Islet of Langerhans (tissue), 1 donor: ENCODE results near the gene TAS2R16.
"Not testable (repeated sequence)": the region's sequence is repeated elsewhere in the genome, so short reads cannot be mapped to it uniquely, and the experiment has no call there.

ENCODE experiments used
- FAIRE-seq: peaks from one replicate; lab custom pipeline; 2011; peaks lifted over from hg19 to GRCh38; lab: Jason Lieb, UNC

The TAS2R16 gene

DNA sequence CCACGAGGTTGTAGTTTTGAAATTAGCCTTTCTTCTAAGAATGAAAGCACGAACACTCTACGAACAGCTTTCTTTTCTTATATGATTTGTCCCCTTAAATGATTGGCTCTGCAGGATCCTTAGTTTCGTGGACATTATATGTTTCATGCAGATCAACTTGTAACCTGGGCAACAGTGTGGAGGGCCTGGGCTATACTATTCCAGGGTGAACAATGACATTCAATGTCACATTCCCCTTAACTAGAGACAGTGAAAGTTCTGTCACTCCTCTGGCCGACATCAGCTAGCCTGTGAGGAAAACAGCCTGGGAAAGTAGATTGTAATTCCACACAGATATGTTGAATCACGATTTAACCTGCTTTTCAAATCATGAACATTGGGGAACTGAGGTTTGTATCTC, 23.4 kb downstream of the TAS2R16 start:
- FAIRE-seq, result no peak

DNA sequence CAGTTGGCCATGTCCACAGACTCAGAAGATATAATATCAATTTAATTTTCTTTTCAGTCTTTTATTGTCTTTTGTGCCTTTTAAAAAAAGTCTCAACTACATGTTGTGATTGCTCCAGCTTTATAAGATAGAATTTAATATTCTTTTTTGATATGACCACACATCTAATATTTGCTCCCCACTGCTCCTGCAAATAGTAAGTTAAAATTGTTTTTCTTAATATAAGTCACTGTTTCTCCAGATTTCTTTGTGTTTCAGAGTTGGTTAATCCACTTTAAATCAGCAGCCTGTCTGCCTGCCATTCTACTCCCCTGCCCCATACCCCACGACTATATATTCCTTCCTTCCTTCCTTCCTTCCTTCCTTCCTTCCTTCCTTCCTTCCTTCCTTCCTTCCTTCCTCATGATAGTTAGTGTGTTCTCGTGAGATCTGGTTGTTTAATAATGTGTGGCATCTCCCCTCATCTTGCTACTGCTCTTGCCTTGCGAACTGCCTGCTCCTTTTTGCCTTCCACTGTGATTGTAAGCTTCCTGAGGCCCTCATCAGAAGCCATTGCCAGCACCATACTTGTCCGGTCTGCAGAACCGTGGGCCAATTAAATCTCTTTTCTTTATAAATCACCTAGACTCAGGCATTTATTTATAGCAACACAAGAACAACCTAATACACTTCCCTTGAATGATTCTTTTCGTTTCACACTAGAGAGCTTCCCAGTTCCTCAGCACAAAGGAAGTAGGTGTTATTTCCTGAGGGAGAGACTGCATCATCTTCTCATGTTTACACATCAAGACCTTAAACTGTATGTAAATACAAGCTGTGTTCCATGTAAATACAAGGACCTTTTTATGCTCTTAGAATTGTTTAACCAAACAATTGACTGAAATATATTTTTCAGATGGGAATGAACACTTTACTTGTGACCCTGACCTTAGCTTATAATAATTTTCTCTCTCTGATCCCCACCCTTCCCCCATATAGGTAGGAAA, 24.5 kb downstream of the TAS2R16 start:
- no peak for FAIRE-seq

DNA sequence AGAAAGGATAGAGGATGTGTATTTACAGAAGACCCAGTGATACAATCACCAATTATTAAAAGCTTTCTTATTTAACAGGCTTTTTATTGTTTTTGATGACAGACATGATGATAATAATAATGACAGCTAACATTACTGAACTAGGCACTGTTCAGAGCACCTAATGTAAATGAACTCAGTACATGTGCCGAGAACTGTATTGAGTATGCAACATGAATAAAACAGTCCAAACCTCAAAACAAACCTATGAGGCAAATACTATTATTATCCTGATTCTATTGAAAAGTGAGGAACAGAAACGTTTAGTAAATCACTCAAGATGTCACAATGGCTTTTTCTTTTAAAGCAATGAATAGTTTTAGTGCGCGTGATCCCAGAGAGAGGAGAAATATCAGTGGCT, 27.1 kb downstream of the TAS2R16 start:
- FAIRE-seq, result no peak

DNA sequence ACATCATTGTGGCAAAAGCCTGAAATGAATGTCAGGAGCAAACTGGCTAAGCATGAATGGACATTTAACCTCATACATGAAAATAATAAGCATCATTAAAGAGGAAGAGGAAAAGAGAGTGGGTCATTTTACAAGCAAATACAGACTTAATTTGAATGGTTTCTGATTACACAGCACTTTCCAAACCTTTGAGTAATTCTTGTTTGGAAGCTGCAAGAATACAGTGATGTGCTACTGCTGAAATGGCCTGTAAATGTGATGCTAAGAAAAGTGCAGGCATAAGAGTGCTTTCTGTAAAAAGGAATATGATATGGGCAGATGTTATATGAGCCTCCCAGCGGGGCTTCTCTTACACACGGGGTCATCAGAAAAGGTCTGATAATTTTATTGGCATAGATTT, 30.2 kb downstream of the TAS2R16 start:
- FAIRE-seq, result no peak

DNA sequence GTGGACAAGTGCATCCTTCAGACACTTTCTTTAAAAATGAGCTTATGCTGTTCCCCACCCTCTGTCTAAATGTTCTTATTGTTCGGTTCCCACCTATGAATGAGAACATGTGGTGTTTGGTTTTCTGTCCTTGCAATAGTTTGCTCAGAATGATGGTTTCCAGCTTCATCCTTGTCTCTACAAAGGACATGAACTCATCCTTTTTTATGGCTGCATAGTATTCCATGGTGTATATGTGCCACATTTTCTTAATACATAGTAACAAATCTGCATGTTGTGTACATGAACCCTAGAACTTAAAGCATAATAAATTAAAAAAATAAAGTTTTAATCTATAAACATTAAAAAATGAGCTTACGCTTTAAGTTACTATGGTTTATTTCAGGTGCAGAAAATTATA, 41.8 kb downstream of the TAS2R16 start:
- not testable (repeated sequence) for FAIRE-seq

DNA sequence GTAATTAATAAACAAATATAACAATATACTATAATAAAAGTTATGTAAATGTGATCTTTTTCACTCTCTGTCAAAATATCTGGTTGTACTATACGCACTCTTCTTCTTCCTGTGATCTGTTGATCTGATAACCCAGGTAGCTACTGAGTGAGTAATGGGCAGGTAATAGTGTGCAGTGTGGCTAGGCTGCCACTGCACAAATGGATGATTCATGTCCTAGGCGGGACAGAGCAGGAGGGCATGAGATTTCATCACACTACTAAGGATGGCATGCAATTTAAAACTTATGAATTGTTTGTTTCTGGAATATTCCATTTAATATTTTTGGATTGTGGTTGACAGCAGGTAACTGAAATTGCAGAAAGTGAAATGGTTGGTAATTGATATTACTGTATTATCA, 44.5 kb downstream of the TAS2R16 start:
- FAIRE-seq, result no peak

DNA sequence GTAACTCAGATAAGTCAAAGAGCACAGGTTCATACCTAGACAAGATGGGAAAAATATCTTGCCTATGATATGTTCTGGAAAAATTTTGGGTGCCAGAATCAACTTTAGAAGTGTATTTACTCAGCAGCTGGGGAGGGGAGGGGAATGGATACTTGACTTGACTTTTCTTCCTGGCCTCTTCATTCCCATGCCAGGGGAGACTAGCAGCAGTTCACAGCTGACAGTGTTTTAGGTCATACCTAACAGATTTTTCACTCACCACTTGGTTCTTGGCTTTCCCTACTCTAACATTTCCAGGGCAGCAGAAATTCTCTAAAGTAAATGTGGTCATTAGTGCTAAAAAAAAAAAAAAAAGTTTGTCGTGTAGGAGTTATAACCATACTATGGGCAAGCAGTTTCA, 46.3 kb downstream of the TAS2R16 start:
- FAIRE-seq, result no peak
